GM10266 (cell line): ENCODE data around the gene CDH22.

Experiments used
- DNase-seq: peaks from one replicate; pipeline ENCODE4 v3.0.0; 2012; ENCODE audit errors: extremely low spot score
- CTCF ChIP-seq: IDR thresholded peaks from 2 replicates; pipeline ENCODE4 v1.5.1; 2012; ENCODE audit warnings: mild to moderate bottlenecking, low read depth; ENCODE audit not compliant: control insufficient read depth, insufficient read depth; ENCODE audit errors: missing control alignments

Gene CDH22

DNA sequence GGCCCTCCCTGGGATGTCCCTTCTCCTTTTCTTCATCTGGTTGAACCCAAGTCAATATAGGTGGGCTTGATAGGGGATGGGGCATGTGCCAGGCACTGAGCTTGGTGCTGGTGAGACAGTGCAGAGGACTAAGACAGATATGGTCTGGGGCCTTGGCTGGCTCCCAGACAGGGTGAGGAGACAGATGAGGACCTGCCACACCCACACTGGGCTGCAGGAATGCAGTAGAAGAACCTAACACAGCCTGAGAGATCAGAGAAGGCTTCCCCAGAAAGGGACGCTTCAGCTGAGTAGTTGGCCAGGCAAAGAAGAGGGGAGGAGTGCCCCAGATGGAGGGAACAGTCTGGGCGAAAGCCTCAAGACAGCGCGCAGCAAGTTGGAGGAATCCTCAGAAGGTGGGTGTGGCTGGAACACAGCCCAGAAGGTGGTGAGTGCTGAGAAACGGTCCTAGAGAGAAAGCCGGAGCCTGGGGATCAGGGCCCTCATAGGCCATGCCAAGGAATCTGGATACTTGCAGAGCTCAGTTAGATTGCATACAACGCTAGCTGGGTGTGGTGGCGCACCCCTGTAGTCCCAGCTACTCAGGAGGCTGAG is 163.8 kb downstream of the CDH22 start:
- no peak for TF ChIP-seq CTCF
- DNase-seq: no peak

GRCh38 chr20:46142124-46142523 is 166.2 kb downstream of the CDH22 start:
- DNase-seq: no peak
- TF ChIP-seq CTCF: no peak

GRCh38 chr20:46139908-46140482 is 168.3 kb downstream of the CDH22 start:
- no peak for TF ChIP-seq CTCF
- DNase-seq: no peak

DNA sequence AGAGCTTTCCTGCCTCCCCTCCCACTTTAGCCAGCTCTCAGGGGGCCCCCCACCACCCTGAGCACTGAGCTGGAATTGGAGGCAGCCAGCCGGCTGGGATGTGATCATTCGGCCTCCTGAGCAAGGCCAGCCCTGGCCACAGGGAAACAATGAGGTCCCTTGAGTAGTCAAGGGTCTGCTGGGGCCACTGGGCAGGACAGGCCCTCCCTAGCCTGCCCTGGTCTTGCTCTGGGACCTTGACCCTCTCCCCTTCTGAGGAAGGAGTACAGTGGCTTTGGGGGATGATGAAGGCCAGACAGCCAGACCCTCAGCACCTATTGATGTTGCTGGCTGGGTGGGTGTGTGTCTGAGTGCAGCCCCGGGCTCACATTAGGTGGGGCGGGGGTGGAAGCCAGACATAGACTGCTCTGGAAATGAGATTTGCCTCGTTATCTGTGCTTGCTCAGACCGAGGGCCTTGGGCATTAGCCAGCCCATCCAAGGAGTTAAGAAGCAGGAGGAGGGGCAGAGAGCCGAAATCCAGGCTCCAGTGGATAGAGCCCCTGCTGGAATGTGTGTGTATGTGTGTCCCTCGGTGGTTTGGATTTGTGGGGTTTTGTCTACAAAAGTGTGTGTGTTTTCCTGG is 168.9 kb downstream of the CDH22 start:
- no peak for TF ChIP-seq CTCF
- no peak for DNase-seq

DNA sequence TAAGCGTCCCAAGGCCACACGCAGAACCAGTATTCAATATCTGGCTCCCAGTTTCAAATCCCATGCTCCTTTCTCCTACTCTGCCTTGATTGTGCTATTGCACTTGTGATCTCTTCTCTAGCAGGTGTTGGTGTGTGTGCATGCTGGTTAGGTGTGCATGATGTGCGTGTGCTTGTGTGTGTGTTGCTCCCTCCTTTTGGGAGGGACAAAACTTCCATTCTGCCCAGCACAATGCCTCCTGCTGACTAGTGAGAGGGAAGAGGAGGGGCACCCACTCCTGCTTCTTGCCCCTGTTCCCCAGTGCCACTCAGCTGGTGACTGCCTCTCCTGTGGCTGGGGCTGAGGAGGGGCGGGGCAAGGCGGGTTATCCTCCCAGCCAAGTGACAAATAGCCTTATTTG is 170.5 kb downstream of the CDH22 start:
- no peak for DNase-seq
- no peak for TF ChIP-seq CTCF

- TF ChIP-seq CTCF: no peak
- DNase-seq: no peak
Observed at GRCh38 chr20:46135856-46136633, 172.3 kb downstream of the CDH22 start.
